Measurements from ENCODE around the gene REEP2. TPM values are rescaled to one million over a fixed set of nuclear protein-coding genes. Genes with fewer than 3 reads are reported as not detected.
"Not testable (repeated sequence)": the region's sequence is repeated elsewhere in the genome, so short reads cannot be mapped to it uniquely, and the experiment has no call there.

REEP2 gene
- total RNA-seq, 1 experiment from 2014 or later, result 49.0 TPM

DNA sequence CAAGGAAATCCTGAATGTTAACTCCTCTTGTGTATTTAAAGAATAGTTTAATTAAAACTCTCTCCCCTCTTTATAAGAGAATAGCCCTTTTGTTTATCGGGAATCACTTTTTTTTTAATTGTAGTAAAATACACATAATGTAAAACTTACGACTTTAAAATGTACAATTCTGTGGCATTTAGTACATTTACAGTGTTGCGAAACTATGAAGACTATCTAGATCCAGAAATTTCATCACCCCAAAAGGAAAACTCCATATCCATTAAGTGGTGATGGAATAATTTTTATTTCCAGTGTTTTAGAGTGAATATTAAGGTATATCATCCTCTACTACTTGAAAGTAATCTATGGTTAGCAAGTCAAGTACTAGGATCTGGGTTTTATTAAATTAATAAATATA is 49.5 kb upstream of the REEP2 start:
- Histone ChIP-seq H3K27ac (ENCODE audit: insufficient read length, low read depth, low read length) (no peak overlapping the region), H4K5ac (ENCODE audit: insufficient read length, low read depth, low read length) (no peak overlapping the region), H2AK5ac (ENCODE audit: insufficient read length, low read length) (no peak overlapping the region), H2BK20ac (ENCODE audit: low read depth, low read length, poor library complexity, severe bottlenecking) (no peak overlapping the region), H4K91ac (ENCODE audit: insufficient read length, low read depth, low read length) (no peak overlapping the region), H2BK120ac (ENCODE audit: low read depth, low read length, poor library complexity, severe bottlenecking) (no peak overlapping the region), H3K4ac (ENCODE audit: low read depth, low read length) (no peak overlapping the region), H3K23ac (ENCODE audit: insufficient read length, low read depth, low read length) (no peak overlapping the region), H3K14ac (ENCODE audit: insufficient read depth, low read length) (no peak overlapping the region), H3K27me3 (ENCODE audit: insufficient read depth, low read length) (no peaks in the 10 kb centered on the region), H3K4me1 (ENCODE audit: insufficient read depth, low read length) (no peaks in the 10 kb centered on the region), H3K23me2 (ENCODE audit: insufficient read length, low read depth, low read length, poor library complexity, severe bottlenecking) (no peaks in the 10 kb centered on the region), H3K4me2 (ENCODE audit: insufficient read depth, insufficient read length, low read length) (no peak overlapping the region), H2BK15ac (ENCODE audit: low read depth, low read length) (no peak overlapping the region), H2AFZ (ENCODE audit: low read length) (no peak overlapping the region), H3K79me2 (ENCODE audit: insufficient read depth, low read length) (no peaks in the 10 kb centered on the region), H3K9ac (ENCODE audit: extremely low read depth, insufficient read length, low read length) (no peak overlapping the region), H3K9me3 (ENCODE audit: control insufficient read depth, low read depth, low read length) (no peaks in the 10 kb centered on the region), H4K8ac (replicated peaks; ENCODE audit: insufficient read length, low read depth, low read length) (no peak overlapping the region), H4K20me1 (ENCODE audit: control insufficient read depth, insufficient read depth, insufficient read length) (no peaks in the 10 kb centered on the region), H2BK5ac (ENCODE audit: insufficient read length, low read length) (no peak overlapping the region), H2BK12ac (ENCODE audit: insufficient read length, low read depth, low read length) (no peak overlapping the region), H3K79me1 (ENCODE audit: insufficient read depth, low read depth, low read length, poor library complexity, severe bottlenecking) (no peaks in the 10 kb centered on the region), H3K56ac (ENCODE audit: insufficient read length, low read depth, low read length) (no peak overlapping the region), H3K18ac (ENCODE audit: insufficient read length, low read depth, low read length) (no peak overlapping the region), H3T11ph (ENCODE audit: low read length) (no peak overlapping the region)
- DNase-seq, result no peak
- no CpG with 5 or more reads among the region's 3 CpGs for WGBS (ENCODE audit: extremely low coverage, insufficient read length, low lambda C conversion rate)
- TF ChIP-seq, protein P1, sequence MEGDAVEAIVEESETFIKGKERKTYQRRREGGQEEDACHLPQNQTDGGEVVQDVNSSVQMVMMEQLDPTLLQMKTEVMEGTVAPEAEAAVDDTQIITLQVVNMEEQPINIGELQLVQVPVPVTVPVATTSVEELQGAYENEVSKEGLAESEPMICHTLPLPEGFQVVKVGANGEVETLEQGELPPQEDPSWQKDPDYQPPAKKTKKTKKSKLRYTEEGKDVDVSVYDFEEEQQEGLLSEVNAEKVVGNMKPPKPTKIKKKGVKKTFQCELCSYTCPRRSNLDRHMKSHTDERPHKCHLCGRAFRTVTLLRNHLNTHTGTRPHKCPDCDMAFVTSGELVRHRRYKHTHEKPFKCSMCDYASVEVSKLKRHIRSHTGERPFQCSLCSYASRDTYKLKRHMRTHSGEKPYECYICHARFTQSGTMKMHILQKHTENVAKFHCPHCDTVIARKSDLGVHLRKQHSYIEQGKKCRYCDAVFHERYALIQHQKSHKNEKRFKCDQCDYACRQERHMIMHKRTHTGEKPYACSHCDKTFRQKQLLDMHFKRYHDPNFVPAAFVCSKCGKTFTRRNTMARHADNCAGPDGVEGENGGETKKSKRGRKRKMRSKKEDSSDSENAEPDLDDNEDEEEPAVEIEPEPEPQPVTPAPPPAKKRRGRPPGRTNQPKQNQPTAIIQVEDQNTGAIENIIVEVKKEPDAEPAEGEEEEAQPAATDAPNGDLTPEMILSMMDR (conservative IDR thresholded peaks at IDR 0.05), result no peak
- H3K27me3 Mint-ChIP-seq (ENCODE audit: low read depth), result no peaks in the 10 kb centered on the region
- H3K4me3 Mint-ChIP-seq, result no peak overlapping the region
- no peaks in the 10 kb centered on the region for H3K4me1 Mint-ChIP-seq
- H3K36me3 Mint-ChIP-seq (ENCODE audit: insufficient read depth in 1 of 3, low read depth in 3 of 3), result peaks cover 18 to 65% (median 62%) of the 10 kb centered on the region in 3 experiments; a peak in 6 of 7 replicates
- no peaks in the 10 kb centered on the region for H3K9me3 Mint-ChIP-seq
- H3K27ac Mint-ChIP-seq, result no peak overlapping the region

DNA sequence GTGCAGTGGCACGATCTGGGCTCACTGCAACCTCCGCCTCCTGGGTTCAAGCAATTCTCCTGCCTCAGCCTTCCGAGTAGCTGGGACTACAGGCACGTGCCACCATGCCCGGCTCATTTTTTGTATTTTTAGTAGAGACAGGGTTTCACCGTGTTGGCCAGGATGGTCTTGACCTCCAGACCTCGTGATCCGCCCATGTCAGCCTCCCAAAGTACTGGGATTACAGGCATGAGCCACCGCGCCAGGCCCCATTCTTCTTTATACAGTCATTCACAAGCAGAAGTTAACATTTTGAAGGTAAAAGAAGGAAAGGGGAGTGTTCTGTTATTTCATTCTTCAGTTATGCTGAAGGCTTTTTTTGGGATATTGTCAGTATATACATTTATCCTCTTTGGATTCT is 48.9 kb upstream of the REEP2 start:
- not testable (repeated sequence) for H2BK15ac ChIP-seq (ENCODE audit: low read depth, low read length); H3K9me3 ChIP-seq (ENCODE audit: control insufficient read depth, low read depth, low read length); H3K4me2 ChIP-seq (ENCODE audit: insufficient read depth, insufficient read length, low read length); H3K9me3 Mint-ChIP-seq; H3K4me3 Mint-ChIP-seq; H2BK12ac ChIP-seq (ENCODE audit: insufficient read length, low read depth, low read length); DNase-seq; H4K8ac ChIP-seq (replicated peaks; ENCODE audit: insufficient read length, low read depth, low read length); H2BK120ac ChIP-seq (ENCODE audit: low read depth, low read length, poor library complexity, severe bottlenecking); H3K27me3 Mint-ChIP-seq (ENCODE audit: low read depth); H2BK5ac ChIP-seq (ENCODE audit: insufficient read length, low read length); H3K9ac ChIP-seq (ENCODE audit: extremely low read depth, insufficient read length, low read length); H3K27ac ChIP-seq (ENCODE audit: insufficient read length, low read depth, low read length); H3T11ph ChIP-seq (ENCODE audit: low read length); H3K23ac ChIP-seq (ENCODE audit: insufficient read length, low read depth, low read length); H4K91ac ChIP-seq (ENCODE audit: insufficient read length, low read depth, low read length); H3K79me2 ChIP-seq (ENCODE audit: insufficient read depth, low read length); H3K56ac ChIP-seq (ENCODE audit: insufficient read length, low read depth, low read length); H3K14ac ChIP-seq (ENCODE audit: insufficient read depth, low read length); H3K4me1 ChIP-seq (ENCODE audit: insufficient read depth, low read length); H3K4me1 Mint-ChIP-seq; H3K27me3 ChIP-seq (ENCODE audit: insufficient read depth, low read length); H4K20me1 ChIP-seq (ENCODE audit: control insufficient read depth, insufficient read depth, insufficient read length); H3K23me2 ChIP-seq (ENCODE audit: insufficient read length, low read depth, low read length, poor library complexity, severe bottlenecking); H2AK5ac ChIP-seq (ENCODE audit: insufficient read length, low read length); H2AFZ ChIP-seq (ENCODE audit: low read length); H3K79me1 ChIP-seq (ENCODE audit: insufficient read depth, low read depth, low read length, poor library complexity, severe bottlenecking); H3K18ac ChIP-seq (ENCODE audit: insufficient read length, low read depth, low read length); H3K4ac ChIP-seq (ENCODE audit: low read depth, low read length); H4K5ac ChIP-seq (ENCODE audit: insufficient read length, low read depth, low read length); H2BK20ac ChIP-seq (ENCODE audit: low read depth, low read length, poor library complexity, severe bottlenecking)
- Mint-ChIP-seq H3K36me3 (ENCODE audit: insufficient read depth in 1 of 3, low read depth in 3 of 3) (peaks cover 18 to 71% (median 68%) of the 10 kb centered on the region in 3 experiments; a peak in 6 of 7 replicates), H3K27ac (peak overlapping the region in 1 of 3 experiments; percentile 46; a peak in 2 of 7 replicates)
- WGBS (ENCODE audit: extremely low coverage, insufficient read length, low lambda C conversion rate), result no CpG with 5 or more reads among the region's 10 CpGs

Data from H9 (cell line).